CD4-positive, CD25-positive, alpha-beta regulatory T cell (primary cell): ENCODE data around the gene HTR3E. TPM values are rescaled to one million over a fixed set of nuclear protein-coding genes. Genes with fewer than 3 reads are reported as not detected.
"Not testable (repeated sequence)": the region's sequence is repeated elsewhere in the genome, so short reads cannot be mapped to it uniquely, and the experiment has no call there.

ENCODE experiments used
- ATAC-seq, 2 donors: fragments of 150-1000 bp; cut with Tn5 transposase; one replicate each; pipeline ENCODE4 v1.10.0; 2021; ENCODE audit warnings: low read depth in 2 of 2, moderate number of reproducible peaks in 2 of 2, moderate library complexity in 1 of 2
- DNase-seq, 3 donors: peaks; one replicate each; pipeline versions ENCODE4 v3.0.0 to v3.0.0-alpha.2; 2012 to 2022; ENCODE audit warnings: mixed read lengths in 1 of 3
- H3K27ac ChIP-seq: one replicate; pipeline ENCODE4 v1.7.0; 2013; ENCODE audit warnings: mild to moderate bottlenecking, low read length; ENCODE audit not compliant: insufficient read depth, poor library complexity, severe bottlenecking
- H3K27me3 ChIP-seq: one replicate; pipeline ENCODE4 v1.7.0; 2013; ENCODE audit warnings: low read length; ENCODE audit not compliant: control insufficient read depth, insufficient read depth
- H3K36me3 ChIP-seq: one replicate; pipeline ENCODE4 v1.7.0; 2013; ENCODE audit warnings: mild to moderate bottlenecking, low read length, moderate library complexity; ENCODE audit not compliant: control insufficient read depth, insufficient read depth
- H3K4me1 ChIP-seq: 2 replicates; pipeline ENCODE4 v1.7.0; 2013; ENCODE audit warnings: mild to moderate bottlenecking, low read length; ENCODE audit not compliant: insufficient read depth, control insufficient read depth, poor library complexity, severe bottlenecking
- H3K4me3 ChIP-seq: one replicate; pipeline ENCODE4 v1.7.0; 2013; ENCODE audit warnings: low read depth, mild to moderate bottlenecking, low read length, moderate library complexity
- H3K9me3 ChIP-seq, 2 experiments: 1 replicate in 1 of 2; 2 replicates in 1 of 2; pipeline ENCODE4 v1.7.0; 2013; ENCODE audit warnings: low read length in 2 of 2, mild to moderate bottlenecking in 1 of 2, moderate library complexity in 1 of 2; ENCODE audit not compliant: control insufficient read depth in 2 of 2
- H3K27ac Mint-ChIP-seq, 3 donors: one replicate each; pipeline ENCODE4 v1.8.0; 2020 to 2022; ENCODE audit warnings: mild to moderate bottlenecking in 3 of 3, mixed read lengths in 3 of 3, moderate library complexity in 2 of 3
- H3K27me3 Mint-ChIP-seq: one replicate; pipeline ENCODE4 v1.8.0; 2022; ENCODE audit warnings: mild to moderate bottlenecking, mixed read lengths
- H3K36me3 Mint-ChIP-seq: one replicate; pipeline ENCODE4 v1.8.0; 2020; ENCODE audit warnings: mixed read lengths
- H3K4me1 Mint-ChIP-seq, 4 donors: one replicate each; pipeline ENCODE4 v1.8.0; 2020 to 2022; ENCODE audit warnings: mixed read lengths in 4 of 4, mild to moderate bottlenecking in 1 of 4
- H3K4me3 Mint-ChIP-seq, 4 donors: one replicate each; pipeline ENCODE4 v1.8.0; 2020 to 2022; ENCODE audit warnings: mild to moderate bottlenecking in 4 of 4, mixed read lengths in 4 of 4, moderate library complexity in 3 of 4
- H3K9me3 Mint-ChIP-seq, 7 donors: one replicate each; pipeline ENCODE4 v1.8.0; 2020 to 2022; ENCODE audit warnings: mixed read lengths in 7 of 7, mild to moderate bottlenecking in 3 of 7, moderate library complexity in 2 of 7
- polyA plus RNA-seq, 4 donors: library from polyadenylated mRNA; unstranded; fragments of 300-500 nt; fragmentation: Illumina TruSeq; gene quantifications; one replicate each; pipeline ENCODE4 v1.2.3, GENCODE V29; 2021
- total RNA-seq: library from RNA; stranded (reverse); gene quantifications from one replicate; pipeline ENCODE4 v1.2.3, GENCODE V29; 2022

HTR3E gene
- total and polyA plus RNA-seq, 5 donors from 2014 or later: not detected

GRCh38 chr3:184117636-184118035, 20.8 kb downstream of the HTR3E start:
- no peak overlapping the region for H3K27ac ChIP-seq
- H3K9me3 ChIP-seq: no peaks in the 10 kb centered on the region
- H3K4me3 ChIP-seq: no peak overlapping the region
- no peak overlapping the region for H3K27ac Mint-ChIP-seq
- no peaks in the 10 kb centered on the region for H3K4me1 Mint-ChIP-seq
- no peaks in the 10 kb centered on the region for H3K36me3 ChIP-seq
- H3K4me1 ChIP-seq: no peaks in the 10 kb centered on the region
- DNase-seq (no peak), ATAC-seq (no peak)
- H3K9me3 Mint-ChIP-seq: no peaks in the 10 kb centered on the region
- peaks cover 21% of the 10 kb centered on the region for H3K27me3 Mint-ChIP-seq
- peaks cover 4% of the 10 kb centered on the region for H3K36me3 Mint-ChIP-seq
- no peaks in the 10 kb centered on the region for H3K27me3 ChIP-seq
- H3K4me3 Mint-ChIP-seq: no peak overlapping the region

- H3K4me1 ChIP-seq, H3K4me3 Mint-ChIP-seq, H3K36me3 ChIP-seq, H3K27ac ChIP-seq, H3K27ac Mint-ChIP-seq, H3K27me3 ChIP-seq, H3K4me1 Mint-ChIP-seq, H3K9me3 ChIP-seq, H3K4me3 ChIP-seq, H3K9me3 Mint-ChIP-seq, H3K36me3 Mint-ChIP-seq, DNase-seq, ATAC-seq: not testable (repeated sequence)
- H3K27me3 Mint-ChIP-seq: peaks cover 21% of the 10 kb centered on the region
Observed at GRCh38 chr3:184121031-184121430, 24.2 kb downstream of the HTR3E start.

GRCh38 chr3:184126006-184126405, 29.1 kb downstream of the HTR3E start:
- H3K4me3 Mint-ChIP-seq: no peak overlapping the region

GRCh38 chr3:184129012-184129411, 32.1 kb downstream of the HTR3E start:
- H3K4me3 Mint-ChIP-seq: no peak overlapping the region
- H3K9me3 Mint-ChIP-seq: no peaks in the 10 kb centered on the region
- peaks cover 2 to 15% (median 11%) of the 10 kb centered on the region in 4 donors for H3K4me1 Mint-ChIP-seq
- Histone ChIP-seq H3K9me3 (no peaks in the 10 kb centered on the region), H3K4me3 (no peak overlapping the region), H3K4me1 (peaks cover 6% of the 10 kb centered on the region), H3K27ac (no peak overlapping the region), H3K36me3 (no peaks in the 10 kb centered on the region), H3K27me3 (no peaks in the 10 kb centered on the region)
- peak overlapping the region in 1 of 3 donors; percentile 38 for H3K27ac Mint-ChIP-seq
- no peaks in the 10 kb centered on the region for H3K36me3 Mint-ChIP-seq
- H3K27me3 Mint-ChIP-seq: peaks cover 16% of the 10 kb centered on the region
- no peak for ATAC-seq
- peak in 1 of 3 donors; percentile 16 for DNase-seq

More at GRCh38 chr3:184126006-184126405, 29.1 kb downstream of the HTR3E start:
- H3K27ac Mint-ChIP-seq: no peak overlapping the region
- no peak overlapping the region for H3K4me3 ChIP-seq
- H3K9me3 ChIP-seq: no peaks in the 10 kb centered on the region
- no peaks in the 10 kb centered on the region for H3K9me3 Mint-ChIP-seq
- H3K27me3 Mint-ChIP-seq: peaks cover 12% of the 10 kb centered on the region
- H3K36me3 ChIP-seq: no peaks in the 10 kb centered on the region
- DNase-seq: no peak
- no peak overlapping the region for H3K27ac ChIP-seq
- H3K4me1 ChIP-seq: no peaks in the 10 kb centered on the region
- H3K4me1 Mint-ChIP-seq: peaks cover 0 to 7% (median 0%) of the 10 kb centered on the region in 4 donors
- no peaks in the 10 kb centered on the region for H3K36me3 Mint-ChIP-seq
- H3K27me3 ChIP-seq: no peaks in the 10 kb centered on the region
- ATAC-seq: no peak

GRCh38 chr3:184132945-184133344, 36.1 kb downstream of the HTR3E start:
- ATAC-seq: no peak
- Mint-ChIP-seq H3K4me1 (peaks cover 18 to 40% (median 34%) of the 10 kb centered on the region in 4 donors), H3K36me3 (peaks cover 10% of the 10 kb centered on the region), H3K27me3 (peaks cover 10% of the 10 kb centered on the region), H3K4me3 (peak overlapping the region in 2 of 4 donors; percentile 99), H3K9me3 (no peaks in the 10 kb centered on the region), H3K27ac (no peak overlapping the region)
- H3K27ac ChIP-seq: no peak overlapping the region
- peaks cover 2% of the 10 kb centered on the region for H3K36me3 ChIP-seq
- no peak overlapping the region for H3K4me3 ChIP-seq
- peaks cover 24% of the 10 kb centered on the region for H3K4me1 ChIP-seq
- DNase-seq: no peak
- no peaks in the 10 kb centered on the region for H3K27me3 ChIP-seq
- no peaks in the 10 kb centered on the region for H3K9me3 ChIP-seq

GRCh38 chr3:184133840-184134745, 37.2 kb downstream of the HTR3E start:
- peak overlapping the region; percentile 97 to 99 (median 99) for H3K4me3 Mint-ChIP-seq
- peak; percentile 26 to 59 (median 26) for DNase-seq
- H3K27me3 Mint-ChIP-seq: peaks cover 5% of the 10 kb centered on the region
- H3K27ac Mint-ChIP-seq: peak overlapping the region; percentile 98 to 99 (median 98)
- Histone ChIP-seq H3K27me3 (no peaks in the 10 kb centered on the region), H3K36me3 (peaks cover 9% of the 10 kb centered on the region), H3K4me1 (peaks cover 24% of the 10 kb centered on the region), H3K4me3 (peak overlapping the region; percentile 98), H3K9me3 (no peaks in the 10 kb centered on the region), H3K27ac (peak overlapping the region; percentile 79)
- H3K4me1 Mint-ChIP-seq: peaks cover 20 to 40% (median 33%) of the 10 kb centered on the region in 4 donors
- ATAC-seq: no peak
- no peaks in the 10 kb centered on the region for H3K9me3 Mint-ChIP-seq
- H3K36me3 Mint-ChIP-seq: peaks cover 11% of the 10 kb centered on the region

- Histone ChIP-seq H3K27ac (peak overlapping the region; percentile 79), H3K4me1 (peaks cover 24% of the 10 kb centered on the region), H3K4me3 (peak overlapping the region; percentile 98), H3K36me3 (peaks cover 10% of the 10 kb centered on the region), H3K9me3 (no peaks in the 10 kb centered on the region), H3K27me3 (no peaks in the 10 kb centered on the region)
- no peak for DNase-seq
- Mint-ChIP-seq H3K4me3 (peak overlapping the region; percentile 97 to 99 (median 99)), H3K9me3 (no peaks in the 10 kb centered on the region), H3K36me3 (peaks cover 11% of the 10 kb centered on the region), H3K27me3 (peaks cover 4% of the 10 kb centered on the region), H3K4me1 (peaks cover 20 to 40% (median 32%) of the 10 kb centered on the region in 4 donors), H3K27ac (peak overlapping the region; percentile 98 to 99 (median 98))
- peak in 1 of 2 donors; percentile 6 for ATAC-seq
Observed at GRCh38 chr3:184134746-184135148, 37.9 kb downstream of the HTR3E start.
